ENCODE results near the gene SALL3. TPM values are rescaled to one million over a fixed set of nuclear protein-coding genes. Genes with fewer than 3 reads are reported as not detected.

Gene SALL3
- total and polyA plus RNA-seq, 2 experiments from 2014 or later: 0.30 to 1.1 TPM

GRCh38 chr18:78980777-78981380, 1.3 kb downstream of the SALL3 start:
- H3K79me2 ChIP-seq: no peaks in the 10 kb centered on the region
- DNase-seq (ENCODE audit: low spot score): no peak
- 2% methylated on average over 52 of the region's 68 CpGs for WGBS (ENCODE audit: low lambda C conversion rate, missing lambda C conversion rate)
- peak; percentile 96 for TF ChIP-seq EZH2 (IDR thresholded peaks at IDR 0.05; ENCODE audit: borderline replicate concordance)
- TF ChIP-seq CTCF (IDR thresholded peaks at IDR 0.05; ENCODE audit: poor library complexity): no peak
- no peak overlapping the region for H3K4me3 ChIP-seq
- H3K4me1 ChIP-seq (ENCODE audit: insufficient read depth): peaks cover 5% of the 10 kb centered on the region
- no peak overlapping the region for H3K27ac ChIP-seq
- no peaks in the 10 kb centered on the region for H3K9me2 ChIP-seq (replicated peaks; ENCODE audit: insufficient read depth)
- H3K4me2 ChIP-seq: peak overlapping the region; percentile 80
- no peaks in the 10 kb centered on the region for H4K20me1 ChIP-seq (ENCODE audit: insufficient read depth, poor library complexity, severe bottlenecking)
- no peaks in the 10 kb centered on the region for H3K9me3 ChIP-seq (ENCODE audit: low read depth)
- peak overlapping the region; percentile 43 for H2AFZ ChIP-seq
- H3K36me3 ChIP-seq (replicated peaks; ENCODE audit: insufficient read depth, low read depth): no peaks in the 10 kb centered on the region
- H3K27me3 ChIP-seq: peaks cover 85% of the 10 kb centered on the region

DNA sequence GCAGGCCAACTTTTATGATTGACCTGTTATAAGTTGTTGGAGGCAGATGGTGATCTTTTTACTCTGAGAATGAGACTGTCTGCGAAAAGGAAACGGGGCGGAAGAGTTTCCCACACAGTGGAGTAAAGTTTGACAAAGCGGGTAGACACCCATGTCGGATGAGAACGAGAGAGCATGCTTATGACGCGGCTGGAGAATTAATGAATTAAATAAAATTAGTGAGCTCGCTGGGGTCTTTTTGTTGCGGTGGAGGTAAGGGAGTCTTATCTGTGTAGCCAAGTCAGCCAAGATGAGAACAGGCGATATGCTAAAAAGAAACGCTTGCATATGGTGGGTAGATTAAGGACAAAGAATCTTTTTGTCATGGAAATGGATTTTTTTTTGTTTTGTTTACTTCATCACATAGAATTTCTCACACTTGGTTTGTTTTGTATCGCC, 1.8 kb downstream of the SALL3 start:
- H2AFZ ChIP-seq: peak overlapping the region; percentile 43
- no peak for TF ChIP-seq CTCF (IDR thresholded peaks at IDR 0.05; ENCODE audit: poor library complexity)
- TF ChIP-seq EZH2phosphoT487 (IDR thresholded peaks at IDR 0.05; ENCODE audit: low read depth, severe bottlenecking, unreplicated experiment): no peak
- TF ChIP-seq EZH2 (IDR thresholded peaks at IDR 0.05; ENCODE audit: borderline replicate concordance): peak; percentile 55
- DNase-seq (ENCODE audit: low spot score): no peak
- WGBS (ENCODE audit: low lambda C conversion rate, missing lambda C conversion rate): 8% methylated on average over 13 of the region's 13 CpGs
- no peaks in the 10 kb centered on the region for H3K9me2 ChIP-seq (replicated peaks; ENCODE audit: insufficient read depth)
- H3K36me3 ChIP-seq (replicated peaks; ENCODE audit: insufficient read depth, low read depth): no peaks in the 10 kb centered on the region
- peaks cover 5% of the 10 kb centered on the region for H3K4me1 ChIP-seq (ENCODE audit: insufficient read depth)
- H3K9me3 ChIP-seq (ENCODE audit: low read depth): no peaks in the 10 kb centered on the region
- H4K20me1 ChIP-seq (ENCODE audit: insufficient read depth, poor library complexity, severe bottlenecking): no peaks in the 10 kb centered on the region
- H3K79me2 ChIP-seq: no peaks in the 10 kb centered on the region
- H3K27me3 ChIP-seq: peaks cover 85% of the 10 kb centered on the region
- peak overlapping the region; percentile 80 for H3K4me2 ChIP-seq
- H3K27ac ChIP-seq: no peak overlapping the region
- no peak overlapping the region for H3K4me3 ChIP-seq

GRCh38 chr18:78981989-78982620, 2.5 kb downstream of the SALL3 start:
- peaks cover 5% of the 10 kb centered on the region for H3K4me1 ChIP-seq (ENCODE audit: insufficient read depth)
- no peak overlapping the region for H3K4me2 ChIP-seq

More at GRCh38 chr18:78981989-78982620, 2.5 kb downstream of the SALL3 start:
- no peaks in the 10 kb centered on the region for H3K36me3 ChIP-seq (replicated peaks; ENCODE audit: insufficient read depth, low read depth)
- H3K9me2 ChIP-seq (replicated peaks; ENCODE audit: insufficient read depth): no peaks in the 10 kb centered on the region
- no peaks in the 10 kb centered on the region for H3K9me3 ChIP-seq (ENCODE audit: low read depth)
- H4K20me1 ChIP-seq (ENCODE audit: insufficient read depth, poor library complexity, severe bottlenecking): no peaks in the 10 kb centered on the region
- H3K4me3 ChIP-seq: no peak overlapping the region
- 14% methylated on average over 14 of the region's 14 CpGs for WGBS (ENCODE audit: low lambda C conversion rate, missing lambda C conversion rate)
- H3K27ac ChIP-seq: no peak overlapping the region
- H3K79me2 ChIP-seq: no peaks in the 10 kb centered on the region
- DNase-seq (ENCODE audit: low spot score): no peak
- peaks cover 84% of the 10 kb centered on the region for H3K27me3 ChIP-seq
- H2AFZ ChIP-seq: no peak overlapping the region
- TF ChIP-seq EZH2phosphoT487 (IDR thresholded peaks at IDR 0.05; ENCODE audit: low read depth, severe bottlenecking, unreplicated experiment) (peak; percentile 77), EZH2 (IDR thresholded peaks at IDR 0.05; ENCODE audit: borderline replicate concordance) (peak; percentile 22), CTCF (IDR thresholded peaks at IDR 0.05; ENCODE audit: poor library complexity) (no peak)
